HL-60 (cell line): Measurements from ENCODE around the gene LRP2.

ENCODE experiments used
- GABPA ChIP-seq: IDR thresholded peaks from 2 replicates; pipeline ENCODE4 v1.6.1; 2012; ENCODE audit warnings: low read depth
- TF ChIP-seq, protein P1 (sequence below): IDR thresholded peaks from one replicate; pipeline ENCODE4 v1.5.1; 2011; ENCODE audit warnings: low read length, control low read depth, inconsistent platforms; ENCODE audit not compliant: insufficient read depth
- TF ChIP-seq, protein P2 (sequence below): IDR thresholded peaks from 2 replicates; pipeline ENCODE4 v1.6.1; 2012; ENCODE audit warnings: low read depth; ENCODE audit not compliant: insufficient replicate concordance

GRCh38 chr2:169345486-169346437, 16.6 kb downstream of the LRP2 start:
- TF ChIP-seq, protein P1, sequence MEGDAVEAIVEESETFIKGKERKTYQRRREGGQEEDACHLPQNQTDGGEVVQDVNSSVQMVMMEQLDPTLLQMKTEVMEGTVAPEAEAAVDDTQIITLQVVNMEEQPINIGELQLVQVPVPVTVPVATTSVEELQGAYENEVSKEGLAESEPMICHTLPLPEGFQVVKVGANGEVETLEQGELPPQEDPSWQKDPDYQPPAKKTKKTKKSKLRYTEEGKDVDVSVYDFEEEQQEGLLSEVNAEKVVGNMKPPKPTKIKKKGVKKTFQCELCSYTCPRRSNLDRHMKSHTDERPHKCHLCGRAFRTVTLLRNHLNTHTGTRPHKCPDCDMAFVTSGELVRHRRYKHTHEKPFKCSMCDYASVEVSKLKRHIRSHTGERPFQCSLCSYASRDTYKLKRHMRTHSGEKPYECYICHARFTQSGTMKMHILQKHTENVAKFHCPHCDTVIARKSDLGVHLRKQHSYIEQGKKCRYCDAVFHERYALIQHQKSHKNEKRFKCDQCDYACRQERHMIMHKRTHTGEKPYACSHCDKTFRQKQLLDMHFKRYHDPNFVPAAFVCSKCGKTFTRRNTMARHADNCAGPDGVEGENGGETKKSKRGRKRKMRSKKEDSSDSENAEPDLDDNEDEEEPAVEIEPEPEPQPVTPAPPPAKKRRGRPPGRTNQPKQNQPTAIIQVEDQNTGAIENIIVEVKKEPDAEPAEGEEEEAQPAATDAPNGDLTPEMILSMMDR, result no peak
- TF ChIP-seq, protein P2, sequence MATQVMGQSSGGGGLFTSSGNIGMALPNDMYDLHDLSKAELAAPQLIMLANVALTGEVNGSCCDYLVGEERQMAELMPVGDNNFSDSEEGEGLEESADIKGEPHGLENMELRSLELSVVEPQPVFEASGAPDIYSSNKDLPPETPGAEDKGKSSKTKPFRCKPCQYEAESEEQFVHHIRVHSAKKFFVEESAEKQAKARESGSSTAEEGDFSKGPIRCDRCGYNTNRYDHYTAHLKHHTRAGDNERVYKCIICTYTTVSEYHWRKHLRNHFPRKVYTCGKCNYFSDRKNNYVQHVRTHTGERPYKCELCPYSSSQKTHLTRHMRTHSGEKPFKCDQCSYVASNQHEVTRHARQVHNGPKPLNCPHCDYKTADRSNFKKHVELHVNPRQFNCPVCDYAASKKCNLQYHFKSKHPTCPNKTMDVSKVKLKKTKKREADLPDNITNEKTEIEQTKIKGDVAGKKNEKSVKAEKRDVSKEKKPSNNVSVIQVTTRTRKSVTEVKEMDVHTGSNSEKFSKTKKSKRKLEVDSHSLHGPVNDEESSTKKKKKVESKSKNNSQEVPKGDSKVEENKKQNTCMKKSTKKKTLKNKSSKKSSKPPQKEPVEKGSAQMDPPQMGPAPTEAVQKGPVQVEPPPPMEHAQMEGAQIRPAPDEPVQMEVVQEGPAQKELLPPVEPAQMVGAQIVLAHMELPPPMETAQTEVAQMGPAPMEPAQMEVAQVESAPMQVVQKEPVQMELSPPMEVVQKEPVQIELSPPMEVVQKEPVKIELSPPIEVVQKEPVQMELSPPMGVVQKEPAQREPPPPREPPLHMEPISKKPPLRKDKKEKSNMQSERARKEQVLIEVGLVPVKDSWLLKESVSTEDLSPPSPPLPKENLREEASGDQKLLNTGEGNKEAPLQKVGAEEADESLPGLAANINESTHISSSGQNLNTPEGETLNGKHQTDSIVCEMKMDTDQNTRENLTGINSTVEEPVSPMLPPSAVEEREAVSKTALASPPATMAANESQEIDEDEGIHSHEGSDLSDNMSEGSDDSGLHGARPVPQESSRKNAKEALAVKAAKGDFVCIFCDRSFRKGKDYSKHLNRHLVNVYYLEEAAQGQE, result no peak
- no peak for TF ChIP-seq GABPA
